Stimulated activated CD4-positive, alpha-beta T cell treated with anti-CD3 and anti-CD28 coated beads, Interleukin-15, amount 100 ng/mL, for 48 hours (primary cell): Measurements from ENCODE around the gene NUMBL.

Source experiments
- DNase-seq, 2 donors: peaks; one replicate each; pipeline ENCODE4 v3.0.0-alpha.2; 2020; ENCODE audit warnings: low read depth in 2 of 2

NUMBL gene

GRCh38 chr19:40690693-40691420 lies 406 bp upstream of the NUMBL start:
- peak; percentile 83 to 89 for DNase-seq

- DNase-seq = no peak
These were observed 957 bp downstream of the NUMBL start for GRCh38 chr19:40689339-40690049.

- no peak for DNase-seq
These were observed 1.5 kb downstream of the NUMBL start for GRCh38 chr19:40688987-40689338.

GRCh38 chr19:40688309-40688708 lies 2.1 kb downstream of the NUMBL start:
- DNase-seq = no peak

GRCh38 chr19:40687525-40688016 lies 2.9 kb downstream of the NUMBL start:
- no peak for DNase-seq

GRCh38 chr19:40686882-40687524 lies 3.4 kb downstream of the NUMBL start:
- no peak for DNase-seq

- DNase-seq = no peak
These were observed 4.9 kb downstream of the NUMBL start for GRCh38 chr19:40685563-40685962.

GRCh38 chr19:40685016-40685526 lies 5.4 kb downstream of the NUMBL start:
- DNase-seq = no peak

GRCh38 chr19:40684280-40684679 lies 6.2 kb downstream of the NUMBL start:
- no peak for DNase-seq

GRCh38 chr19:40683437-40683836 lies 7.0 kb downstream of the NUMBL start:
- no peak for DNase-seq

GRCh38 chr19:40682431-40682964 lies 8.0 kb downstream of the NUMBL start:
- DNase-seq = no peak

- no peak for DNase-seq
These were observed 9.4 kb downstream of the NUMBL start for GRCh38 chr19:40681039-40681438.

- DNase-seq = no peak
These were observed 13.3 kb downstream of the NUMBL start for GRCh38 chr19:40677156-40677555.

GRCh38 chr19:40674291-40674690 lies 16.2 kb downstream of the NUMBL start:
- no peak for DNase-seq

GRCh38 chr19:40673397-40673796 lies 17.1 kb downstream of the NUMBL start:
- DNase-seq = no peak

- DNase-seq = no peak
These were observed 17.7 kb downstream of the NUMBL start for GRCh38 chr19:40672573-40673299.

GRCh38 chr19:40672038-40672437 lies 18.4 kb downstream of the NUMBL start:
- DNase-seq = no peak

- DNase-seq = no peak
These were observed 19.0 kb downstream of the NUMBL start for GRCh38 chr19:40671404-40671803.

GRCh38 chr19:40668991-40669614 lies 21.3 kb downstream of the NUMBL start:
- DNase-seq = no peak

GRCh38 chr19:40667602-40668001 lies 22.8 kb downstream of the NUMBL start:
- DNase-seq = no peak

GRCh38 chr19:40666803-40667438 lies 23.5 kb downstream of the NUMBL start:
- DNase-seq = no peak
